Measurements from ENCODE around the gene SAMD15.

GRCh38 chr14:77436042-77436441 lies 58.9 kb downstream of the SAMD15 start:
- TF ChIP-seq CTCF (IDR thresholded peaks at IDR 0.05; ENCODE audit: low read depth, low read length, missing input control) (no peak), JUND (IDR thresholded peaks at IDR 0.05) (no peak), MAX (IDR thresholded peaks at IDR 0.05) (no peak), ZBTB33 (IDR thresholded peaks at IDR 0.05) (no peak), RXRA (IDR thresholded peaks at IDR 0.05) (no peak), GABPA (IDR thresholded peaks at IDR 0.05 in 1 of 2, conservative IDR thresholded peaks at IDR 0.05 in 1 of 2) (no peak), REST (IDR thresholded peaks at IDR 0.05) (no peak), SP1 (IDR thresholded peaks at IDR 0.05) (no peak), RAD21 (IDR thresholded peaks at IDR 0.05) (no peak), YY1 (IDR thresholded peaks at IDR 0.05) (no peak), TAF1 (conservative IDR thresholded peaks at IDR 0.05) (no peak), ATF3 (IDR thresholded peaks at IDR 0.05) (no peak), EGR1 (IDR thresholded peaks at IDR 0.05; ENCODE audit: low read depth in 2 of 2) (no peak), NR2F2 (IDR thresholded peaks at IDR 0.05) (no peak)
